Epithelial cell of alveolus of lung (primary cell): Measurements from ENCODE around the gene HINT2. TPM values are rescaled to one million over a fixed set of nuclear protein-coding genes. Genes with fewer than 3 reads are reported as not detected.

Experiments
- total RNA-seq: library from RNA; depleted of rRNA; stranded (reverse); fragments of >200 nt; gene quantifications from 2 replicates; pipeline ENCODE4 v1.2.1, GENCODE V29; 2015

Gene HINT2
- total RNA-seq, result 26.4 and 45.3 TPM in 2 replicates

DNA sequence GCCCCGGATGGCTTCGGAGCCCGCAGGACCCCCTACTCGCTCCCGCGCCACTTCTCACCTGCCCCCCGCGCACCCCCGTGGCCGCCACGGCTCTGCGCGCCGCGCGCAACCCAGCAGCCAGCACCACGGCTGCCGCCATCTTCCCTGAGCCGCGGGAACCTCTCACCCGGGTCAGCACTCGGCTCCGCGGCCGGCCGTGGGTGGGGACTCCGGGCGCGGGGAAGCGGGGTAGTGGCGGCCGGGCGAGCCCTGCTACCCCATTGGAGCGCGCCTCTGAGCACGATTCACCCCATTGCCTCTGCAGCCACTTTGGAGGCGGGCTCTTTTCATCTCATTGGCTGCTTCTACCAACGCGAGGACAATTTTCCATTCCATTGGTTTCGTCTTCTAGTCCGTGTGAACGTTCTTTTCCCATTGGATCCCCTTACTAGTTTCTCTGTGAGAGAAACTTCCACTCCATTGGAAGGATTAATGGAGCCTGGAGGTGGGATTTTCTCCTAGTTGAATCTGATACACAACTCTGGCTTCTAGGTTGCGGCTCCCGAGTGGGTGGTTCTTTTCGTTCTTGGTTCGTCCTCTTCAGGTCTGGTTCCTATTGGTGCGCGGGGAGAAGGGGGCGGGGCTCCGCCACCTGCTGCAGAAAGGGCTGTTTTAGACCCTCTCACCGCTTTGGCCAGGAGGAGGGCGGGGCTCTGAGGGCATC is at the start of gene HINT2:
Gene HINT2, minus strand, starts transcription at position 202 of the 703 bp plus-strand sequence. Its CDS starts 63 bp downstream, at position 139.

DNA sequence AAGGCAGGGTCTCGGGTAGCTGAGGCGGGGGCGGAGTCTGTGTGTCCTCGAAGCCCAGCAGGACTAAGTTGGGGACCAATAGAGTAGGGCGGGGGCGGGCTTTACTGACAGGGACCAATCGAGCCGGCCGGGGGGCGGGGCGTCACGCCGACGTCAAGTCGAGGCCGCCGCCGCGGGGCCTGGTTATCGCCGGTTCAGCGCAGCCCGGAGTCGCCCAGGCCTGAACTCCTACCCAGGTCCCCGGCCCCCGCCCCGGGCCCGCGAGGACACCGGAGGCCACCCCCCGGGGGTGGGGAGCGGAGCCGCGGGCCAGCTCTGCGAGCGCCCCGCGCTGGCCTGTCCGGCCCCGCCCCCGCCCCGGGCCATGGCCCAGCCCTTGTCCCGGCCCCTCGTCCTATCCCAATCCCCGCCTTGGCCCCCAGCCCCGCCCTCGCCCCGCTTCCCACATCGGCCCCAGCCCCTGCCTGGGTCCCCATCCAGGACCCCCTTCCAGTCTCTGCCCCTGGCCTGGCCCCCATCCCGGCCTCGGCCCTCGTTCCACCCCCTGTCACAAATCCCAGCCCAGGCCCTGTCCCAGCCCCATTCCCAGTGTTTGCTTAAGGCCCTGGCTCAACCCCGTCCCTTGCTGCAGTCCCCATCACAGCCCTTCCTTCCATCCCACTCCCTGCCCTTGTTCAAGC is 14.4 kb upstream of the HINT2 start, which contains the start of gene TMEM8B:
Gene TMEM8B, plus strand, starts transcription at position 145 of the 680 bp plus-strand sequence. Its CDS starts 220 bp downstream, at position 365.

DNA sequence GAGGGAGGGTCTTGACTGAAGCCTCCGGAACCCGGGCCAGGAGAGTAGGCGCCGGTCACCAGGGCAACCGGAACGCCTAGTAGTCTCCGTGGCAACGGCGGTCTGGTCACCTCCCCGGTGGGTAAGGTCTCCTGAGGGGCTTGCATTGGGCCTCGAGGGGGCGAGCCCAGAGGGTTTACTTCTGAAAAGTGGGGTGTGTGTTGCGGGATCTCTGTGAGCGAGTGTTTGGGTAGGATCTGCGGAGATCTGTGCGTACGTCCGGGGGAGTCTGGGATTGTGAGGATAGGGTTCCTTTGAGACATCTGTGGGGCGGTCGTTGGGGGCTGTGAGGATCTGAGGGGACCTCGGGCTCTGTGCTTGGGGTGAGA is 13.9 kb upstream of the HINT2 start, which contains the start of gene FAM221B:
Gene FAM221B, minus strand, starts transcription at position 17 of the 368 bp plus-strand sequence. CDS start 2,571 bp downstream, outside the sequence.

GRCh38 chr9:35812025-35812602 is 2.7 kb downstream of the HINT2 start, which contains the start of gene SPAG8:
TSS of gene SPAG8 (minus strand) at chr9:35812262. CDS start at chr9:35812147, 115 bp downstream.

GRCh38 chr9:35791297-35791921 is 23.4 kb downstream of the HINT2 start, which contains the start of gene NPR2:
TSS of gene NPR2 (plus strand) at chr9:35791591. CDS start at chr9:35792409, 818 bp downstream.

Other genes starting within 250 kb of the HINT2 start
- 11.9 and 13.4 TPM in 2 replicates for gene TESK1, start 209.8 kb downstream of the HINT2 start, total RNA-seq
- 0.39 and 1.1 TPM in 2 replicates for gene CD72, start 196.6 kb downstream of the HINT2 start, total RNA-seq
- gene SIT1, start 164.1 kb downstream of the HINT2 start, total RNA-seq, result not detected in 2 replicates
- 5,375 and 9,932 TPM in 2 replicates for gene RMRP, start 157.0 kb downstream of the HINT2 start, total RNA-seq
- 9.1 and 11.4 TPM in 2 replicates for gene CCDC107, start 156.8 kb downstream of the HINT2 start, total RNA-seq
- 3.7 and 40.2 TPM in 2 replicates for gene ARHGEF39, start 149.8 kb downstream of the HINT2 start, total RNA-seq
- 6.7 and 52.0 TPM in 2 replicates for gene CA9, start 141.1 kb downstream of the HINT2 start, total RNA-seq
- gene TPM2, start 125.1 kb downstream of the HINT2 start, total RNA-seq, result 464 and 956 TPM in 2 replicates
- 184 and 414 TPM in 2 replicates for gene TLN1, start 82.8 kb downstream of the HINT2 start, total RNA-seq
- 49.4 and 88.2 TPM in 2 replicates for gene CREB3, start 82.4 kb downstream of the HINT2 start, total RNA-seq
- gene GBA2, start 65.8 kb downstream of the HINT2 start, total RNA-seq, result 14.7 and 19.6 TPM in 2 replicates
- gene RGP1, start 65.8 kb downstream of the HINT2 start, total RNA-seq, result 14.9 and 23.8 TPM in 2 replicates
- not detected in 2 replicates for gene MSMP, start 60.8 kb downstream of the HINT2 start, total RNA-seq
- 19.0 and 27.6 TPM in 2 replicates for gene NPR2, start 23.5 kb downstream of the HINT2 start, total RNA-seq
- gene SPAG8, start 2.8 kb downstream of the HINT2 start, total RNA-seq, result 0.26 and 0.48 TPM in 2 replicates
- gene FAM221B, start 13.7 kb upstream of the HINT2 start, total RNA-seq, result not detected in 2 replicates
- gene TMEM8B, start 14.2 kb upstream of the HINT2 start, total RNA-seq, result 2.3 and 6.9 TPM in 2 replicates
- gene OR13J1, start 55.4 kb upstream of the HINT2 start, total RNA-seq, result not detected in 2 replicates
- 0.13 and 3.4 TPM in 2 replicates for gene HRCT1, start 91.2 kb upstream of the HINT2 start, total RNA-seq
- gene SPAAR, start 94.4 kb upstream of the HINT2 start, total RNA-seq, result 0.39 and 1.2 TPM in 2 replicates
- 0.39 TPM in 1 of 2 replicates, not detected in the other for gene OR2S2, start 143.1 kb upstream of the HINT2 start, total RNA-seq
- 8.9 and 15.7 TPM in 2 replicates for gene RECK, start 221.9 kb upstream of the HINT2 start, total RNA-seq